ENCODE data around the gene NOSTRIN.

Gene NOSTRIN

DNA sequence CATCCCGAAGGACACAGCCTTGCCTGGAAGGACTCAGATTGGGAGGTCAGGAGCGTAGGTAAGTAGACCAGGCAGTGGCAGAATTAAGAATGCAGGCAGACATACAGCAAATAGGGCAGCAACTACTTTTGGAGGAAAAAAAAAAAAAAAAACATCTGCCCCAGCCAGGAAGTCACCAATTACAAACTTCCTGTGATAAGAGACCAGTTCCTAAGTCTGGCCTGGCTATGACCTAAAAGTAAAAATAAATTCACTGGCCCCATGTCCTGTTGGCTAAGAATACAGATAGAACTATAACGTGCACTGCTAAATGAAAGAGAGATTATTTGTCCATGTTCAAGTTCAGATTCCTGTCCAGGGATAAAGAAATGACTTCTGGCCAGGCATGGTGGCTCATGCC is 45.2 kb upstream of the NOSTRIN start:
- H3K4me1 ChIP-seq (ENCODE audit: control insufficient read depth, insufficient read depth, low read length): no peaks in the 10 kb centered on the region
- ChIA-PET CTCF (interaction anchor here (0.9 to 1.1 kb wide), 2 partner anchors 17 to 411 kb away, joined by 3 to 4 read pairs; no protein-coding TSS in a partner anchor), POLR2A (no interaction called here)
- no peak overlapping the region for H3K27ac ChIP-seq (ENCODE audit: extremely low read depth, low read depth, low read length)
- no peaks in the 10 kb centered on the region for H3K9me3 ChIP-seq (ENCODE audit: control insufficient read depth, insufficient read depth, low read depth, low read length)
- H3K36me3 ChIP-seq (ENCODE audit: control insufficient read depth in 2 of 2, insufficient read depth in 1 of 2, low read length in 2 of 2): peaks cover 0 to 3% of the 10 kb centered on the region in 2 experiments; a peak in 1 of 3 replicates
- no peak overlapping the region for H3K4me3 ChIP-seq (ENCODE audit: low read depth, low read length)
- TF ChIP-seq ZFP41 (tag by site-specific recombination; IDR thresholded peaks at IDR 0.05; ENCODE audit: borderline replicate concordance) (no peak), OSR2 (tag by site-specific recombination; IDR thresholded peaks at IDR 0.05) (no peak), ZFHX2 (tag by site-specific recombination; conservative IDR thresholded peaks at IDR 0.05) (no peak), ZNF19 (tag by site-specific recombination; IDR thresholded peaks at IDR 0.05; ENCODE audit: low read depth) (no peak), ZSCAN23 (tag by site-specific recombination; IDR thresholded peaks at IDR 0.05) (no peak), ZNF654 (tag by site-specific recombination; IDR thresholded peaks at IDR 0.05; ENCODE audit: low read depth) (no peak), ZBTB7A (tag by site-specific recombination; IDR thresholded peaks at IDR 0.05; ENCODE audit: low read depth) (no peak), ZNF391 (tag by site-specific recombination; IDR thresholded peaks at IDR 0.05; ENCODE audit: borderline replicate concordance, low read depth) (no peak), YY1 (tag by site-specific recombination; IDR thresholded peaks at IDR 0.05) (no peak), ZNF521 (tag by site-specific recombination; IDR thresholded peaks at IDR 0.05) (no peak), ZNF677 (tag by site-specific recombination; IDR thresholded peaks at IDR 0.05) (no peak), ZNF132 (tag by site-specific recombination; IDR thresholded peaks at IDR 0.05; ENCODE audit: borderline replicate concordance) (no peak), SCRT2 (tag by site-specific recombination; IDR thresholded peaks at IDR 0.05) (no peak), ZNF341 (tag by site-specific recombination; IDR thresholded peaks at IDR 0.05; ENCODE audit: low read depth) (no peak)
- TF ChIP-seq, protein P1, sequence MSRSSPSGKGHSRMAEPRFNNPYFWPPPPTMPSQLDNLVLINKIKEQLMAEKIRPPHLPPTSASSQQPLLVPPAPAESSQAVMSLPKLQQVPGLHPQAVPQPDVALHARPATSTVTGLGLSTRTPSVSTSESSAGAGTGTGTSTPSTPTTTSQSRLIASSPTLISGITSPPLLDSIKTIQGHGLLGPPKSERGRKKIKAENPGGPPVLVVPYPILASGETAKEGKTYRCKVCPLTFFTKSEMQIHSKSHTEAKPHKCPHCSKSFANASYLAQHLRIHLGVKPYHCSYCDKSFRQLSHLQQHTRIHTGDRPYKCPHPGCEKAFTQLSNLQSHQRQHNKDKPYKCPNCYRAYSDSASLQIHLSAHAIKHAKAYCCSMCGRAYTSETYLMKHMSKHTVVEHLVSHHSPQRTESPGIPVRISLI (tag by site-specific recombination; IDR thresholded peaks at IDR 0.05): no peak
- TF ChIP-seq, protein P2, sequence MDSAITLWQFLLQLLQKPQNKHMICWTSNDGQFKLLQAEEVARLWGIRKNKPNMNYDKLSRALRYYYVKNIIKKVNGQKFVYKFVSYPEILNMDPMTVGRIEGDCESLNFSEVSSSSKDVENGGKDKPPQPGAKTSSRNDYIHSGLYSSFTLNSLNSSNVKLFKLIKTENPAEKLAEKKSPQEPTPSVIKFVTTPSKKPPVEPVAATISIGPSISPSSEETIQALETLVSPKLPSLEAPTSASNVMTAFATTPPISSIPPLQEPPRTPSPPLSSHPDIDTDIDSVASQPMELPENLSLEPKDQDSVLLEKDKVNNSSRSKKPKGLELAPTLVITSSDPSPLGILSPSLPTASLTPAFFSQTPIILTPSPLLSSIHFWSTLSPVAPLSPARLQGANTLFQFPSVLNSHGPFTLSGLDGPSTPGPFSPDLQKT (IDR thresholded peaks at IDR 0.05; ENCODE audit: borderline replicate concordance, low read depth, low read length): no peak
- TF ChIP-seq, protein P3, sequence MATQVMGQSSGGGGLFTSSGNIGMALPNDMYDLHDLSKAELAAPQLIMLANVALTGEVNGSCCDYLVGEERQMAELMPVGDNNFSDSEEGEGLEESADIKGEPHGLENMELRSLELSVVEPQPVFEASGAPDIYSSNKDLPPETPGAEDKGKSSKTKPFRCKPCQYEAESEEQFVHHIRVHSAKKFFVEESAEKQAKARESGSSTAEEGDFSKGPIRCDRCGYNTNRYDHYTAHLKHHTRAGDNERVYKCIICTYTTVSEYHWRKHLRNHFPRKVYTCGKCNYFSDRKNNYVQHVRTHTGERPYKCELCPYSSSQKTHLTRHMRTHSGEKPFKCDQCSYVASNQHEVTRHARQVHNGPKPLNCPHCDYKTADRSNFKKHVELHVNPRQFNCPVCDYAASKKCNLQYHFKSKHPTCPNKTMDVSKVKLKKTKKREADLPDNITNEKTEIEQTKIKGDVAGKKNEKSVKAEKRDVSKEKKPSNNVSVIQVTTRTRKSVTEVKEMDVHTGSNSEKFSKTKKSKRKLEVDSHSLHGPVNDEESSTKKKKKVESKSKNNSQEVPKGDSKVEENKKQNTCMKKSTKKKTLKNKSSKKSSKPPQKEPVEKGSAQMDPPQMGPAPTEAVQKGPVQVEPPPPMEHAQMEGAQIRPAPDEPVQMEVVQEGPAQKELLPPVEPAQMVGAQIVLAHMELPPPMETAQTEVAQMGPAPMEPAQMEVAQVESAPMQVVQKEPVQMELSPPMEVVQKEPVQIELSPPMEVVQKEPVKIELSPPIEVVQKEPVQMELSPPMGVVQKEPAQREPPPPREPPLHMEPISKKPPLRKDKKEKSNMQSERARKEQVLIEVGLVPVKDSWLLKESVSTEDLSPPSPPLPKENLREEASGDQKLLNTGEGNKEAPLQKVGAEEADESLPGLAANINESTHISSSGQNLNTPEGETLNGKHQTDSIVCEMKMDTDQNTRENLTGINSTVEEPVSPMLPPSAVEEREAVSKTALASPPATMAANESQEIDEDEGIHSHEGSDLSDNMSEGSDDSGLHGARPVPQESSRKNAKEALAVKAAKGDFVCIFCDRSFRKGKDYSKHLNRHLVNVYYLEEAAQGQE (tag by site-specific recombination; IDR thresholded peaks at IDR 0.05): no peak
- TF ChIP-seq, protein P4, sequence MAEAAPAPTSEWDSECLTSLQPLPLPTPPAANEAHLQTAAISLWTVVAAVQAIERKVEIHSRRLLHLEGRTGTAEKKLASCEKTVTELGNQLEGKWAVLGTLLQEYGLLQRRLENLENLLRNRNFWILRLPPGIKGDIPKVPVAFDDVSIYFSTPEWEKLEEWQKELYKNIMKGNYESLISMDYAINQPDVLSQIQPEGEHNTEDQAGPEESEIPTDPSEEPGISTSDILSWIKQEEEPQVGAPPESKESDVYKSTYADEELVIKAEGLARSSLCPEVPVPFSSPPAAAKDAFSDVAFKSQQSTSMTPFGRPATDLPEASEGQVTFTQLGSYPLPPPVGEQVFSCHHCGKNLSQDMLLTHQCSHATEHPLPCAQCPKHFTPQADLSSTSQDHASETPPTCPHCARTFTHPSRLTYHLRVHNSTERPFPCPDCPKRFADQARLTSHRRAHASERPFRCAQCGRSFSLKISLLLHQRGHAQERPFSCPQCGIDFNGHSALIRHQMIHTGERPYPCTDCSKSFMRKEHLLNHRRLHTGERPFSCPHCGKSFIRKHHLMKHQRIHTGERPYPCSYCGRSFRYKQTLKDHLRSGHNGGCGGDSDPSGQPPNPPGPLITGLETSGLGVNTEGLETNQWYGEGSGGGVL (tag by site-specific recombination; IDR thresholded peaks at IDR 0.05): no peak
- TF ChIP-seq, protein P5, sequence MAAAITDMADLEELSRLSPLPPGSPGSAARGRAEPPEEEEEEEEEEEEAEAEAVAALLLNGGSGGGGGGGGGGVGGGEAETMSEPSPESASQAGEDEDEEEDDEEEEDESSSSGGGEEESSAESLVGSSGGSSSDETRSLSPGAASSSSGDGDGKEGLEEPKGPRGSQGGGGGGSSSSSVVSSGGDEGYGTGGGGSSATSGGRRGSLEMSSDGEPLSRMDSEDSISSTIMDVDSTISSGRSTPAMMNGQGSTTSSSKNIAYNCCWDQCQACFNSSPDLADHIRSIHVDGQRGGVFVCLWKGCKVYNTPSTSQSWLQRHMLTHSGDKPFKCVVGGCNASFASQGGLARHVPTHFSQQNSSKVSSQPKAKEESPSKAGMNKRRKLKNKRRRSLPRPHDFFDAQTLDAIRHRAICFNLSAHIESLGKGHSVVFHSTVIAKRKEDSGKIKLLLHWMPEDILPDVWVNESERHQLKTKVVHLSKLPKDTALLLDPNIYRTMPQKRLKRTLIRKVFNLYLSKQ (tag by site-specific recombination; IDR thresholded peaks at IDR 0.05; ENCODE audit: borderline replicate concordance): no peak

All from HEK293 (cell line).